Common myeloid progenitor, CD34-positive (primary cell): Measurements from ENCODE around the gene GABBR1.
A peak's percentile ranks its signal among the peaks of the same experiment; 100 is the strongest.

Source experiments
- CTCF ChIA-PET: fragments of 350-600 bp; sonication (Branson Sonifier 250); formaldehyde crosslinking; loops from one replicate; lab custom pipeline; 2021; ENCODE audit warnings: antibody characterized with exemption; lab: Charles Lee
- POLR2A ChIA-PET: fragments of 350-600 bp; sonication (Branson Sonifier 250); formaldehyde crosslinking; loops from one replicate; lab custom pipeline; 2021; ENCODE audit warnings: antibody characterized with exemption; lab: Charles Lee
- DNase-seq, 3 donors: peaks; one replicate each; pipeline versions ENCODE4 v3.0.0 to v3.0.0-alpha.2; 2013
- H3K27ac ChIP-seq, 2 experiments: 1 replicate in 1 of 2; 2 replicates in 1 of 2; pipeline ENCODE4 v1.7.0; 2013; ENCODE audit warnings: inconsistent platforms in 2 of 2, low read length in 2 of 2, mild to moderate bottlenecking in 2 of 2, low read depth in 1 of 2, moderate library complexity in 1 of 2; ENCODE audit not compliant: severe bottlenecking in 2 of 2, insufficient read depth in 1 of 2, poor library complexity in 1 of 2
- H3K27me3 ChIP-seq, 5 experiments: replicated peaks in 2 of 5; 1 replicate in 3 of 5; 2 replicates in 2 of 5; pipeline versions ENCODE4 v1.6.1 to v1.7.0; 2013; ENCODE audit warnings: low read length in 4 of 5, mild to moderate bottlenecking in 2 of 5, moderate library complexity in 2 of 5, inconsistent platforms in 1 of 5; ENCODE audit not compliant: insufficient read depth in 5 of 5, control insufficient read depth in 4 of 5
- H3K36me3 ChIP-seq, 4 experiments: 1 replicate in 2 of 4; 2 replicates in 2 of 4; pipeline versions ENCODE4 v1.6.1 to v1.7.0; 2013; ENCODE audit warnings: low read length in 3 of 4, control low read depth in 1 of 4, mild to moderate bottlenecking in 1 of 4; ENCODE audit not compliant: control insufficient read depth in 4 of 4, insufficient read depth in 4 of 4
- H3K4me1 ChIP-seq, 4 experiments: 1 replicate in 3 of 4; 2 replicates in 1 of 4; pipeline versions ENCODE4 v1.6.1 to v1.7.1; 2013; ENCODE audit warnings: low read length in 3 of 4, mild to moderate bottlenecking in 3 of 4, control low read depth in 1 of 4, inconsistent platforms in 1 of 4, moderate library complexity in 1 of 4; ENCODE audit not compliant: control insufficient read depth in 4 of 4, insufficient read depth in 4 of 4; ENCODE audit errors: control extremely low read depth in 1 of 4
- H3K4me3 ChIP-seq, 7 experiments: 1 replicate in 4 of 7; 2 replicates in 3 of 7; pipeline versions ENCODE4 v1.5.1 to v1.7.0; 2013; ENCODE audit warnings: mild to moderate bottlenecking in 7 of 7, low read length in 6 of 7, moderate library complexity in 6 of 7, inconsistent platforms in 2 of 7, low read depth in 2 of 7, control low read depth in 1 of 7; ENCODE audit not compliant: insufficient read depth in 4 of 7, control insufficient read depth in 1 of 7; ENCODE audit errors: extremely low read depth in 1 of 7
- H3K9me3 ChIP-seq, 5 experiments: 1 replicate in 4 of 5; 2 replicates in 1 of 5; pipeline versions ENCODE4 v1.6.1 to v1.7.1; 2013; ENCODE audit warnings: low read length in 4 of 5, mild to moderate bottlenecking in 2 of 5, inconsistent platforms in 1 of 5, low read depth in 1 of 5, moderate library complexity in 1 of 5; ENCODE audit not compliant: control insufficient read depth in 4 of 5, insufficient read depth in 2 of 5; ENCODE audit errors: control extremely low read depth in 1 of 5
- WGBS: methylation state at CpG from one replicate; pipeline ENCODE4 v1.1.5; 2013; ENCODE audit not compliant: insufficient coverage; 5-methylcytosine and 5-hydroxymethylcytosine counted together

GABBR1 gene

GRCh38 chr6:29510746-29511300, 122.2 kb downstream of the GABBR1 start:
- WGBS: 94% methylated on average over 2 of the region's 2 CpGs
- Histone ChIP-seq H3K27ac (no peak overlapping the region), H3K27me3 (no peaks in the 10 kb centered on the region), H3K4me1 (peaks cover 0 to 1% (median 0%) of the 10 kb centered on the region in 4 experiments), H3K4me3 (no peak overlapping the region), H3K9me3 (no peaks in the 10 kb centered on the region), H3K36me3 (no peaks in the 10 kb centered on the region)
- POLR2A ChIA-PET: no interaction called here
- DNase-seq: no peak
- CTCF ChIA-PET: interaction anchor here (1.5 kb wide), 1 partner anchor 14 kb away, joined by 4 read pairs; no protein-coding TSS in a partner anchor

DNA sequence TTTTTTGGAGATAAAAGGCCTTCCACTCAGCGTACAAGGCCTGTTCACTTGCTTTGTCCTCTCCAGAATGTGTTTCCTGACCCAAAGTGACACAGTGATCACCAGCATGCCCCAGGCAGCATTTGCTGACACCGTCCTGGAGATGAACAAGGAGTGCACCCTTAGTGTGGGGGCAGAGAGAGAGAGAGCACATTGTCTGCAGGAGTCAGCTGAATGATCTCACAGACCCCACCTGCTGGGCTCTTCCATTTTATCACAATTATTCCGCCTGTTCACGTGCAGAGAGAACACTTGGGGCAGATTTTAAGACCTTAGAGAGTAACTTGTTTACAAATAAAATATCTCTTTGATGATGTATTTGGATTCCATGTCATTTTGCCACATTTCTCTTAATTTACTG, 122.8 kb downstream of the GABBR1 start:
- POLR2A ChIA-PET: no interaction called here
- H3K4me3 ChIP-seq: no peak overlapping the region
- DNase-seq: peak in 2 of 3 donors; percentile 26 to 30
- CTCF ChIA-PET: interaction anchor here (1.5 kb wide), 1 partner anchor 15 kb away, joined by 4 read pairs; no protein-coding TSS in a partner anchor
- H3K4me1 ChIP-seq: no peaks in the 10 kb centered on the region
- H3K36me3 ChIP-seq: no peaks in the 10 kb centered on the region
- 90% methylated on average over 2 of the region's 4 CpGs for WGBS
- H3K9me3 ChIP-seq: no peaks in the 10 kb centered on the region
- no peak overlapping the region for H3K27ac ChIP-seq
- H3K27me3 ChIP-seq: no peaks in the 10 kb centered on the region
